HL-60/S4 treated with phorbol 12-myristate 13-acetate at 8.2 ng/mL for 4 days and 3 days (cell line): ENCODE results near the gene STUB1.

Source experiments
- in situ Hi-C: fragments of 300-500 bp; cut with MboI; formaldehyde crosslinking; loops from 2 replicates; pipeline ENCODE4 v1.15.0; 2022; ENCODE audit warnings: low sequenced_read_pairs

STUB1 gene

DNA sequence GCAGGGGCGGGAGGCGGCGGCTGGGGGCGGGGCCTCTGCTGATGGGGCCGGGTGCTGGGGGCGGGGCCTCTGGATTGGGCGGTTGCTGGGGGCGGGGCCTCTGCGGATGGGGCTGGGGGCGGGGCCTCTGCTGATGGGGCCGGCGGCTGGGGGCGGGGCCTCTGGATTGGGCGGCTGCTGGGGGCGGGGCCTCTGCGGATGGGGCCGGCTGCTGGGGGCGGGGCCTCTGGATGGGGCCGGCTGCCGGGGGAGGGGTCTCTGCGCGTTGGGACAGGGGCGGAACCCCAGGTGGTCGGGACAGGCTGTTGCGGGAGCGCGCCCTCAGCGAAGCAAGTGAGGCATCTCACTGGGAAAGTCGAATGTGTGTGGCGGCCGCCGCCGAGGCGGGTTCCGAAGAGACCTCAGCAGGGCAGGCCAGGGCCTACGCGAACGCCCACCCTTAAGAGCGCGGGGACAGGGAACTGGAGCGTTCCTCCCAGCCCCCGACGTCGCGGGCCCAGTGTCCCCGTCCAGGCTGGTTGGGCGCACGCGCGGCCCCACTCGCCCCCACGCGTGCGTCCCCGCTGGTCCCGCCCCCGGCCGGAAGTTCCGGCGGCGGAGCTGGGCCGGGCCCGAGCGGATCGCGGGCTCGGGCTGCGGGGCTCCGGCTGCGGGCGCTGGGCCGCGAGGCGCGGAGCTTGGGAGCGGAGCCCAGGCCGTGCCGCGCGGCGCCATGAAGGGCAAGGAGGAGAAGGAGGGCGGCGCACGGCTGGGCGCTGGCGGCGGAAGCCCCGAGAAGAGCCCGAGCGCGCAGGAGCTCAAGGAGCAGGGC, at the start of gene STUB1:
Gene STUB1, plus strand, starts transcription at position 597 of the 811 bp plus-strand sequence. Its CDS starts 116 bp downstream, at position 713.
- in situ Hi-C loops, result loop anchor here (10.0 kb wide), 1 partner anchor 105 kb away; the partner anchor contains the start of genes CHTF18 and RPUSD1

DNA sequence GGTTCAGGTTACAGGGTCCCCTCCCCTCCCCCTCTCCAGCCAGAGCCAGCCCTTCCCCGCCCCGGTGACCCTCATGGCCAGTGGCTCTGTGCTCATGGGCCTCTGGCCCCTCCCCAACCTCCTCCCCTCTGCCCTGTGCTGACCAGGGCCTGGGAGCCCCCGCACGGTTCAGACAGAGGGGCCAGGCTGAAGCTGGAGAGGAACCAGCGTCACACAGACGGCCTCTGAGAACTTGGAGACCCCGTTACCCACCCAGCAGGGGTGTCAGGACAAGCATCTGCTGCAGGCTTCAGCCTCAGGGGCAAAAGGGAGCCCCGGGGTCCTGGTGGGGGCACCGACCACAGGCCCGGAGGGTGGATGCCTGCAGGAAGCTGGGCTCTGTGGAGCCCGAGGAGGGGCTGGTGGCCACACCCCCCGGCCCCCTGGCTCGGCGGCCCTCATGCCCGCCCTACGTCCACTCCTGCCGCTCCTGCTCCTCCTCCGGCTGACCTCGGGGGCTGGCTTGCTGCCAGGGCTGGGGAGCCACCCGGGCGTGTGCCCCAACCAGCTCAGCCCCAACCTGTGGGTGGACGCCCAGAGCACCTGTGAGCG, 49.3 kb upstream of the STUB1 start, which contains the start of gene WFIKKN1:
Gene WFIKKN1, plus strand, starts transcription at position 171 of the 591 bp plus-strand sequence. Its CDS starts 269 bp downstream, at position 440.
- in situ Hi-C loops, result no loop called here

DNA sequence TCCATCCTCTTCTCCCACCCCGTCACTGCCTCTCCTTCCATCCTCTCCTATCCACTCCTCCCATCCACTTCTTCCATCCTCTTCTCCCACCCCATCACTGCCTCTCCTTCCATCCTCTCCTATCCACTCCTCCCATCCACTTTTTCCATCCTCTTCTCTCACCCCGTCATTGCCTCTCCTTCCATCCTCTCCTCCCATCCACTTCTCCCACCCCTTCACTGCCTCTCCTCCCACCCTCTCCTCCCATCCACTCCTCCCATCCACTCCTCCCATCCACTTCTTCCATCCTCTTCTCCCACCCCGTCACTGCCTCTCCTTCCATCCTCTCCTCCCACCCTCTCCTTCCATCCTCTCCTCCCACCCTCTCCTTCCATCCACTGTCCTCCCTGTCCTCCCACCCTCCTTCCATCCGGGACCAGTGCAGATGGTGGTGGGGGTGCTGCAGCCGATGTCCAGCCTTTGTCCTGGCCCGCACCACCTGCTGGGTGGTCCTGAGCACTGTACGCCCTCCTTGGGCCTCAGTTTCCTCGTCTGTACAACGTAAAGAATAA, 48.3 kb upstream of the STUB1 start:
- in situ Hi-C loops, result no loop called here

DNA sequence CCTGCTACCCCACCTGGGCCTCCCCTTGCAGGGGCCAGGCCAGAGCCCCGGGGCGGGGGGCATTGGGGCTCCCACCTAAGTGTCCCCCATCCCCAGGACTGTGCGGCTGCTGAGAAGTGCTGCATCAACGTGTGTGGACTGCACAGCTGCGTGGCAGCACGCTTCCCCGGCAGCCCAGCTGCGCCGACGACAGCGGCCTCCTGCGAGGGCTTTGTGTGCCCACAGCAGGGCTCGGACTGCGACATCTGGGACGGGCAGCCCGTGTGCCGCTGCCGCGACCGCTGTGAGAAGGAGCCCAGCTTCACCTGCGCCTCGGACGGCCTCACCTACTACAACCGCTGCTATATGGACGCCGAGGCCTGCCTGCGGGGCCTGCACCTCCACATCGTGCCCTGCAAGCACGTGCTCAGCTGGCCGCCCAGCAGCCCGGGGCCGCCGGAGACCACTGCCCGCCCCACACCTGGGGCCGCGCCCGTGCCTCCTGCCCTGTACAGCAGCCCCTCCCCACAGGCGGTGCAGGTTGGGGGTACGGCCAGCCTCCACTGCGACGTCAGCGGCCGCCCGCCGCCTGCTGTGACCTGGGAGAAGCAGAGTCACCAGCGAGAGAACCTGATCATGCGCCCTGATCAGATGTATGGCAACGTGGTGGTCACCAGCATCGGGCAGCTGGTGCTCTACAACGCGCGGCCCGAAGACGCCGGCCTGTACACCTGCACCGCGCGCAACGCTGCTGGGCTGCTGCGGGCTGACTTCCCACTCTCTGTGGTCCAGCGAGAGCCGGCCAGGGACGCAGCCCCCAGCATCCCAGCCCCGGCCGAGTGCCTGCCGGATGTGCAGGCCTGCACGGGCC, 47.5 kb upstream of the STUB1 start:
- in situ Hi-C loops, result no loop called here

DNA sequence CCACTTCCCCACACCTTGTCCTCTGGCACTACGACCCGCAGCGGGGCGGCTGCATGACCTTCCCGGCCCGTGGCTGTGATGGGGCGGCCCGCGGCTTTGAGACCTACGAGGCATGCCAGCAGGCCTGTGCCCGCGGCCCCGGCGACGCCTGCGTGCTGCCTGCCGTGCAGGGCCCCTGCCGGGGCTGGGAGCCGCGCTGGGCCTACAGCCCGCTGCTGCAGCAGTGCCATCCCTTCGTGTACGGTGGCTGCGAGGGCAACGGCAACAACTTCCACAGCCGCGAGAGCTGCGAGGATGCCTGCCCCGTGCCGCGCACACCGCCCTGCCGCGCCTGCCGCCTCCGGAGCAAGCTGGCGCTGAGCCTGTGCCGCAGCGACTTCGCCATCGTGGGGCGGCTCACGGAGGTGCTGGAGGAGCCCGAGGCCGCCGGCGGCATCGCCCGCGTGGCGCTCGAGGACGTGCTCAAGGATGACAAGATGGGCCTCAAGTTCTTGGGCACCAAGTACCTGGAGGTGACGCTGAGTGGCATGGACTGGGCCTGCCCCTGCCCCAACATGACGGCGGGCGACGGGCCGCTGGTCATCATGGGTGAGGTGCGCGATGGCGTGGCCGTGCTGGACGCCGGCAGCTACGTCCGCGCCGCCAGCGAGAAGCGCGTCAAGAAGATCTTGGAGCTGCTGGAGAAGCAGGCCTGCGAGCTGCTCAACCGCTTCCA, 46.7 kb upstream of the STUB1 start:
- in situ Hi-C loops, result no loop called here

DNA sequence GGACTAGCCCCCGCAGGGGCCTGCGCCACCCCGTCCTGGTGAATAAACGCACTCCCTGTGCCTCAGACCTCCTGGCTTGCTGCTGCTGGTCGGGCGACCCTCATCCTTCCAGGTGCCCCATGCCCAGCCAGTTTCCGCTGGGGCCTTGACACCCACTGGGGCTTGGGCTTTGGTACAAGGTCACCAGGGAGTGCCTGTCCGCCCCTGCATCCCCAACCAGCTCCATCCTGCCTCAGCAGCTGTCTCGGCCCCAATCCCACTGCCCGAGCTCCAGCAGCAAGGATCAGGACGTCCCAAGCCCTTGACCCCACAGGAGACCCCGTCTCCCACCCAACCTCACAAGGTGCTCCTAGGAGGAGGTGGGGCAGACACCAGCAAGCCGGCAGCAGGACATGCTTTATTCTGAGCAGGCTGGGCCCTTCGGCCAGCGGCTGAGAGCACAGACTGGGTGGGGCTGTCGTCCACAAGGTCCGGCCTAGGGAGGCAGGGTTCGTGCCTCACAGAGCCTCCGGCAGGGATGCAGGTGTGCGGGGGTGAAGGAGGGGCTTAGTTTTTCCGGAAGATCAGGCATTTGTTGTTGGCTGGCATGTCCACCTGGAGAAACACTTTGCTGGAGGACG, 46.0 kb upstream of the STUB1 start:
- in situ Hi-C loops, result no loop called here

DNA sequence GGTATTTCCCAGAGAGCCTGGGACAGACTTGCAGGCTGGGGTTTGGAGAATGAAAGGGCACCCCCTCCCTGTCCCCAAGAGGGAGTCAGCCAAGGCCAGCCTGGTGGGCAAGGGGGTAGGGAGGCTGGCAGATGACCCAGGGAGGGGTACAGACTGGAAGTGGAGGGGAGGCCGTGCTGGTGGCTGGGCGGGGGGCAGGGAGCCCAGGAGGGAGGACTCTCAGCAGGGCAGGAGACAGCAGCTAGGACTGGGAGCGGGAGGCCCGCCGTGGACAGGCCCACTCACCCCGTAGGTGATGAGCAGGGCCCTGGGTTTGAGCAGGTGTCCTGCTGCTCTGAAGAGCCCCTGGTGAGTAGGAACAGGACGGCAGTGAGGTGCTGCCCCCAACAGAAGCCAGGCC, 45.2 kb upstream of the STUB1 start:
- in situ Hi-C loops, result no loop called here

DNA sequence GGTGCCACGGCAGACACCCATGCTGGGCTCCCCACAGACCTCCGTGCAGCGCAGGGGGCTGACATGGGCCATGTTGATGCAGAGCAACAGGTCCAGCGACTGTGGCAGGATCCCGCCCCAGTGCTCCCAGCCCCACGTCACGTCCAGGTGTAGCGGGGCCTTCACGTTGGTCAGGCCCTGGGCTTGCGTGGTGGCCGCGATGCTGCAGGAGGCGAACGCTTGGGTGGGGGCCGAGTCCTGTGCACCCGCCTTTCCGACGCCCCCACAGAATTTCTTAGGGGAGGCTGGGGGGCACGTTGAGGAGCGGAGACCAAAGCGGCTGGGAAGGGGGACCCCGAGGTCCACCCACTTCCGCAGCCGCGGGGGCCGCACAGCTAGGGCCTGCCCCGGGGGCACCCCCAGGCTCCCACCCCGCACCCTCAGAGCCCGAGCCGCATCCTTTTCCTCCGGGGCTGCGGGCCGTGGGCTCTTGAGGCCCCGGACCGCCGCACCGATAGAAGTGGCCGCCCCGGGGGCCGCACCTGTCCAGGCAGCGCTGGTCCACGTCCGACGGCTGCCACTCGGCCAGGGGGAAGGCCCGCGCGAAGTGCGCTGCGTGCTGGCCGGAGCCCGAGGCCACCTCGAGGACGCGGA, 44.5 kb upstream of the STUB1 start:
- in situ Hi-C loops, result no loop called here

DNA sequence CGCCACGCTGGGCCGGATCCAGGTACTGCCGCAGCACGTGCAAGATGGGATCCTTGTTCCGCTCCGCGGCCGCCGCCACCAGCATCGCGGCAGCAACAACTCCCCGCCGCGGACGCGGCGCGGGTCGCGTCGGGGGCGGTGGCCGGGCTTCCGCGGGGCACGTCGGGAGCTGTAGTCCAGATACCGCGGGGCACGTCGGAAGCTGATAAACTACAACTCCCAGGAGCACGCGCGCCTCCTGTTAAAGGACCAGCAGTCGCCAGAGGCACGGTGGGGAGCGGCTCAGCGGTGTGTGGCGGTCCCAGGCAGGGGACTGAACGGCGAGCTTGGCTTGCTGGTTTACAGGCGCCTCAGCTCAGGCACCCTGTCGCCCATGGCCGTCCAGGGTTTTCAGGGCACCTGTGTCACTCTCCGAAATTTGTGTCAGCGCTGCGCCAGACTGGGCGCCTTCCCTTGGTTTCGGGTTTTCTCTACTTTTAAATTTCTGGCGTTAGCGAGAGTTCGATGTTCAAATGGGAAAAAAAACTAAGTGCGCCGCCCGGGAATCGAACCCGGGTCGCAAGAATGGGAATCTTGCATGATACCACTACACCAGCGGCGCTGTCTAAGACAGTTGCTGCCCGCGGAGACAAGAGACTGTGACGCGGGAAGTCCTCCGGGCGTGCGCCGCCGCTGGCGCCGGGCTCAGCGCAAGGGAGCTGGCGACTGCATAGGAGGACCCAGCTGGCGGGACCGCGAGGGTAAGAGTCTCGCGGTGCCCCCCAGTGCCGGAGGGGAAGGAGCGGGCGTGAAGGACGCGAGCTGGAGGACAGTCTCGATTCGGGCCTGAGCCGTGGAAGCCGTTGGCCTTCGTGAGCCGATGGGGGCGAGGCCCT, 43.8 kb upstream of the STUB1 start, which contains the start of gene METTL26:
Gene METTL26, minus strand, starts transcription at position 100 of the 875 bp plus-strand sequence. Its CDS starts 15 bp downstream, at position 85.
- in situ Hi-C loops, result no loop called here

DNA sequence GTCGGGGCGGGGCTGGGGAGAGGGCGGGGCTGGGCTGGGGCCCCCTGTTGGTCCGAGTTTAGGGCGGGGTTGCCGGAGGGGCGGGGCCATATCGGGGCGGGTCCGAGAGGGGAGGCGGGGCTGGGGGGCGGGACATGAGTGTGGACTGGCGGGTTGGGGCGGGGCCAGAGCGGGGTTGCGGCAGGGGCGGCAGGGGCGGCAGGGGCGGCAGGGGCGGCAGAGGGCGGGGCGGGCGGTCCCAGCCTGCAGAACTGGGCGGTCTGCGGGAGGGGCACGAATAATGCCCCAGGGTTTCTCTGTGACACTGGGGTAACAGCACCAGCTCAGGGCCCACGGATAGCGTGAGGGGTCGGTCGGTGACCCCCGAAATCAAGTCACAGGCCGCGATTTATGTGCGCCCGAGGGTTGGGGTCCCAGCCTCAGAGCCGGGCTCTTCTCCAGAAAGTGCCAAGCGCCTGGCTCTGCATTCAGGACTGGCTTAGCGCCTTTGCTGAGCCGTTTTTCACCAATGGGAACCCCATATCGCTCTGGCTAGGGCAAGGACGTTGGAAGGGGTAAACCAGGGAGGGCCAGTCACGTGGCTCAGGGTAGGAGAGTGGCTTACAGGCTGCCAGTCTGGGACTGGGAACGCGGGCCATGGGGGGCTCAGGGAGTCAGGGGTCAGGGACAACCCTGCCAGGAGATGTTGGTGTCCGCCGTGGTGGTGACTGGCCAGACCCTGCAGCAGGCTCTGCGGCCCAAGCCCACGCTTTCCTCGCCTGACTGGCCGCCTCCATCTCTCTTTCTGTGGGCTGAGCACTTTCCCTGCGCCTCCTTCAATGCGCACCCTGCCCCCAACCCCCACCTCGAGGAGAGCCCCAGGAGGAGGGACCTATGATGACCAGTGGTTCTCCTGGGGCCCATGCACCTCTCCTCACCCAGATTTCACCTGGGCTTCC, 42.9 kb upstream of the STUB1 start:
- in situ Hi-C loops, result no loop called here

DNA sequence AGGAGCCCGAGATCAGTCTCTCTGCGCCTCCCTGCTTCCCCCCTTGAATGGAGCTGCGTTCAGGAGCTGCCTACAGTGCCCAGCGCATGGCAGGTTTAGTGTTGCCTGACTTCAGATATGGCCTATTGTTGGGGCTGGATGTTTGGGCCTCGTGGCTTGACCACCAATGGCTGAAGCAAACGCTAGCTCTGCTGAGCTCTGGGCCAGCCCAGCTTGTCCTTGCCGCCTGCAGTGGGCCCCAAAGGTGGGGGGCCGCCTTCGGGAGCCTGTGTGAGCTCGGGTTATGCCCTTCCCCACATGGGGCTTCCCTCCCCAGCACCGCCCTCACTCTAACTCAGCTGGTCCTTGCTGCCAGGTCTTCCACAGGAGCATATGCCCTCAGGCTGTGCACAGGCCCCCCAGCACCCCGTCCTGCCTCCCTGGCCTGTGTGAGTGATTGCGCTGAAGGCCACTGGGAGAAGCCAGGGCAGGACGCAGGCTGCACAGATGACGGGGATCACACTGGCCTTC, 42.1 kb upstream of the STUB1 start:
- in situ Hi-C loops, result no loop called here

DNA sequence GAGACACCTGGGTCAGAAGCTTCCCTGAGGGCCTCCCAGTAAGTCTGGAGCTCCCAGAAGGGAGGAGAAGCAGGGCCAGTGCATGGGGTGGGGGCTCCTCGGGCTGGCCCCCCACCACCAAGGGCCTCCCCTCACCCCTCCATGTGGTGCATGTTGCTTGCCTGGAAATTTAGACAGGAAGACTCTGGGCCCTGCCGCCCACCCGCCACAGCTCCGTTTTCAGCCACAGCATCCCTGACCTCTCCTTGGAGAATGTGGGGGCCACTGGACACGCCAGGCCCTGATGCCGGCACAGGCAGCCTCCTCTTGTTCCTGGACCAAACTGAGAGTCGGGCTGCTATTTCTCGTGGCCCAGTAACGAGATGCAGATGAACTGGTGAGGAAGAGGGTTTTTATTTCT, 41.4 kb upstream of the STUB1 start:
- in situ Hi-C loops, result no loop called here

DNA sequence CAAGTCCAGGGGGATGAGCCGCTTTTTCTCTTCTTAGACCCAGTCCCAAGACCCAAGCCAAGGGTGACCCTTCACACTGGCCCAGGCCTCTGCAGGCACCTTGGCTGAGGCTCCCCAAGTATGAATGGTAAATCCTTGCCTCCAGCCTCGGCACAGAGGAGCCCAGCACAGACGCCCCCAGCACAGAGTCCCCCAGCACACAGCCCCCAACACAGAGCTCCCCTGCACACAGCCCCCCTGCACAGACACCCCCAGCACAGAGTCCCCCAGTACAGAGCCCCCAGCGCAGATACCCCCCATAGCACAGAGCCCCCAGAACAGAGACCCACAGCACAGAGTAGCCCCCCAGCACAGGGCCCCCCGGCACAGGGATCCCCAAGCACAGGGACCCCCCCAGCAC, 39.6 kb upstream of the STUB1 start:
- in situ Hi-C loops, result no loop called here

DNA sequence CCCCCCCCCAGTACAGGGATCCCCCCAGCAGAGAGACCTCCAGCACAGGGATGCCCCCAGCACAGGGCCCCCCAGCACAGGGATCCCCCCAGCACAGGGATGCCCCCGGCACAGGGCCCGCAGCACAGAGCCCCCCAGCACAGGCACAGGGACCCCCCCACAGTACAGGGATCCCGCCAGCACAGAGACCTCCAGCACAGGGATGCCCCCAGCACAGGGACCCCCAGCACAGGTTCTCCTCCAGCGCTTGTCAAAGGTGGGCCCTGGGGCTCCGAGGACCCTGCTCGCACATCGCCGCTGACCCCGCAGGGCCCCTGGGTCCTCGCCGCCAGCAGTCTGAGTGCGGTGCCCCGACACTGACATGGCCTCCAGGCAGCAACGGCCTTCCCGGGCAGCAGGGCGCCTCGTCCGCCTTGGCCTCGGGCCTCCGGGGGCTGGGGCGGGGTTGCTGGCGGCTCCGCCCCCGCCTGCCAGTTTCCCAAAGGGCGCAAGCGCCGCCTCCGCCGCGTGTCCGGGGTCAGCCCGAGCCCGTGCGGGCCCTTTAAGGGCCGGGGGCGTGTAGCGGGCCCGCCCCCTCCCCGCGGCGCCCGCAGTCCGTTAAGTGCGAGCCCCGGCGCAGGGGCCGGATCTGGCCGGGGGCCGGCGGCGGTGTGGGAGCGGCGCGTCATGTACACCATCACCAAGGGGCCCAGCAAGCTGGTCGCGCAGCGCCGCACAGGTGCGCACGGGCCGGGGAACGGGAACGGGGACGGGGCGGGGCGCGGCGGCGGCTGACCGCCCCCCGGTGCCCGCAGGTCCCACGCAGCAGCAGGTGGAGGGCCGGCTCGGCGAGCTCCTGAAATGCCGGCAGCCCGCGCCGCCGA, 38.7 kb upstream of the STUB1 start, which contains the start of gene MCRIP2:
Gene MCRIP2, plus strand, starts transcription at position 503 of the 863 bp plus-strand sequence. Its CDS starts 164 bp downstream, at position 667.
- in situ Hi-C loops, result no loop called here

DNA sequence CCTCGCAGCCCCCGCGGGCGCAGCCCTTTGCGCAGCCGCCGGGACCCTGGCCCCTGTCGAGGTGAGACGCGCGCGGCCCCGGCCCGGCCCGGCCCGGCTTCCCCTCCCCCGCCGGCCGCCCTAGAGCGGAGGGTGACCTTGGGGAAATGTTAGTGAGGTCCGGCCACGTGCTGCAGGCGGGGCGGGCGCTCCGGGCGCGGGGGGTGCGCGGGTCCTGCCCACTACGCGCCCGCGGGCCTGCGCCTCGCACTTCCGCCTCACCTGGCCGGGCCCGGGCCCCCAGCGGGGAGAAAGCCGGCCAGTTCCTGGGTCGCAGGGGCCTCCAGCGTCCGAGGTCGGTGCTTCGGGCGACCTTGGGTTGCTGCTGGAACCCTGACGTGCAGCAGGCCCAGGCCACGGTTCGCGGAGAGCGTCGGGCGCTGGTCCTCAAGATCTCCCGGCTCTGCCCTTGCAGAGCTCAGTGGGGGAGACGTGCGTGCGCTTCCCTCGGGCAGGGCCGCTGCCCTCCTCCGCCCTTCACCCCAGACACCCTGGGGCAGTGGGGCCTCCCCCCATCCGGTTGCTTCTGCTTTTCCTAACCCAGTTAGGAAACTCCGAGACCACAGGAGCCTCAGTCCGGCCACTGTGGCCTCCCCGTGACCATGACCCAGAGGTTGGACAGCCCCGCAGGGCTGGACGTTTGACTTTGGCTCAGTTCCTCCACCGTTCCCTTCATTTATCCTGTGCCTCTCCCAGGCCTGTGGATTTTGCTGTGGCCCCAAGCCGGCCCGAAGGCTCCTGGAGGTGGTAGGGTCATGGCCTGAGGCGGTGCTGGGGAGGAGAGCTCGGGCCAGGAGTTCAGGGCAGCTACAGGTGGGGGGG, 37.8 kb upstream of the STUB1 start:
- in situ Hi-C loops, result no loop called here
